ENCODE data around the gene ATP1A3.

GRCh38 chr19:41923045-41923788 is 70.8 kb downstream of the ATP1A3 start:
- no peak for TF ChIP-seq CTCF (IDR thresholded peaks at IDR 0.05)
- TF ChIP-seq ZFX (IDR thresholded peaks at IDR 0.05; ENCODE audit: borderline replicate concordance), result no peak
